Measurements from ENCODE around the gene NF1. TPM values are rescaled to one million over a fixed set of nuclear protein-coding genes. Genes with fewer than 3 reads are reported as not detected.
"Not testable (repeated sequence)": the region's sequence is repeated elsewhere in the genome, so short reads cannot be mapped to it uniquely, and the experiment has no call there.

NF1 gene
- total RNA-seq, 4 donors from 2014 or later, result 34.8 to 106 (median 59.2) TPM

- Histone ChIP-seq H3K36me3 (no peaks in the 10 kb centered on the region), H3K4me3 (peak overlapping the region in 1 of 4 donors; percentile 38), H3K4me1 (peaks cover 0 to 37% (median 9%) of the 10 kb centered on the region in 4 donors), H3K27me3 (no peaks in the 10 kb centered on the region), H3K27ac (peak overlapping the region; percentile 61 to 76 (median 68)), H3K9me3 (no peaks in the 10 kb centered on the region)
- no peak for DNase-seq
- WGBS, 2 donors (ENCODE audit: low coverage in 1 of 2), result 69% methylated on average over 2 of the region's 2 CpGs
- intact Hi-C loops (cut with DNase I; ENCODE audit: low total_unique reads) (no loop called here), in situ Hi-C loops (cut with MboI; ENCODE audit: low pct_ligation_motif_present in 1 of 4, low pct_unique_long_range_greater_than_20kb in 1 of 4, low sequenced_read_pairs in 3 of 4) (no loop called here)
- TF ChIP-seq POLR2A (IDR thresholded peaks at IDR 0.05), result no peak
- no peak for TF ChIP-seq POLR2AphosphoS5 (IDR thresholded peaks at IDR 0.05)
- no peak for TF ChIP-seq CTCF (IDR thresholded peaks at IDR 0.05)
- TF ChIP-seq EP300 (IDR thresholded peaks at IDR 0.05; ENCODE audit: low read depth), result no peak
Observed at GRCh38 chr17:31310260-31310659, 215.5 kb downstream of the NF1 start.

GRCh38 chr17:31310886-31311285, 216.1 kb downstream of the NF1 start:
- intact Hi-C loops (cut with DNase I; ENCODE audit: low total_unique reads), result no loop called here
- no peaks in the 10 kb centered on the region for H3K36me3 ChIP-seq
- H3K27ac ChIP-seq, result peak overlapping the region; percentile 61 to 76 (median 68)
- peaks cover 0 to 41% (median 9%) of the 10 kb centered on the region in 4 donors for H3K4me1 ChIP-seq
- peak overlapping the region in 1 of 4 donors; percentile 38 for H3K4me3 ChIP-seq
- no peaks in the 10 kb centered on the region for H3K9me3 ChIP-seq
- 65 to 66% methylated on average over 7 of the region's 7 CpGs for WGBS, 2 donors (ENCODE audit: low coverage in 1 of 2)
- TF ChIP-seq POLR2AphosphoS5 (IDR thresholded peaks at IDR 0.05) (no peak), CTCF (IDR thresholded peaks at IDR 0.05) (no peak), POLR2A (IDR thresholded peaks at IDR 0.05) (no peak), EP300 (IDR thresholded peaks at IDR 0.05; ENCODE audit: low read depth) (no peak)
- in situ Hi-C loops (cut with MboI; ENCODE audit: low pct_ligation_motif_present in 1 of 4, low pct_unique_long_range_greater_than_20kb in 1 of 4, low sequenced_read_pairs in 3 of 4), result no loop called here
- no peaks in the 10 kb centered on the region for H3K27me3 ChIP-seq
- DNase-seq, result peak; percentile 25

- intact Hi-C loops (cut with DNase I; ENCODE audit: low total_unique reads), result no loop called here
- Histone ChIP-seq H3K4me1 (peaks cover 0 to 47% (median 9%) of the 10 kb centered on the region in 4 donors), H3K36me3 (no peaks in the 10 kb centered on the region), H3K4me3 (peak overlapping the region in 3 of 4 donors; percentile 5 to 38 (median 15)), H3K27ac (peak overlapping the region; percentile 61 to 76 (median 68)), H3K9me3 (no peaks in the 10 kb centered on the region), H3K27me3 (no peaks in the 10 kb centered on the region)
- TF ChIP-seq EP300 (IDR thresholded peaks at IDR 0.05; ENCODE audit: low read depth), result no peak
- 69 to 72% methylated on average over 3 of the region's 3 CpGs for WGBS, 2 donors (ENCODE audit: low coverage in 1 of 2)
- DNase-seq, result no peak
- in situ Hi-C loops (cut with MboI; ENCODE audit: low pct_ligation_motif_present in 1 of 4, low pct_unique_long_range_greater_than_20kb in 1 of 4, low sequenced_read_pairs in 3 of 4), result no loop called here
Observed at GRCh38 chr17:31311526-31311925, 216.7 kb downstream of the NF1 start.

GRCh38 chr17:31312223-31312622, 217.4 kb downstream of the NF1 start:
- H3K27me3 ChIP-seq; in situ Hi-C loops (cut with MboI; ENCODE audit: low pct_ligation_motif_present in 1 of 4, low pct_unique_long_range_greater_than_20kb in 1 of 4, low sequenced_read_pairs in 3 of 4); H3K9me3 ChIP-seq; H3K36me3 ChIP-seq; intact Hi-C loops (cut with DNase I; ENCODE audit: low total_unique reads): not testable (repeated sequence)
- peak; percentile 24 for DNase-seq
- peaks cover 0 to 46% (median 9%) of the 10 kb centered on the region in 4 donors for H3K4me1 ChIP-seq
- WGBS, 2 donors (ENCODE audit: low coverage in 1 of 2), result 73% methylated on average over 4 to 7 of the region's 7 CpGs
- H3K27ac ChIP-seq, result peak overlapping the region; percentile 61 to 76 (median 68)
- peak overlapping the region in 3 of 4 donors; percentile 5 to 38 (median 15) for H3K4me3 ChIP-seq

- no peak for DNase-seq
- Histone ChIP-seq H3K4me1 (peaks cover 0 to 27% (median 2%) of the 10 kb centered on the region in 4 donors), H3K36me3 (no peaks in the 10 kb centered on the region), H3K9me3 (no peaks in the 10 kb centered on the region), H3K27ac (peak within 1 kb of the TSS; percentile 61 to 76 (median 68)), H3K4me3 (peak within 1 kb of the TSS in 3 of 4 donors; percentile 15 to 38 (median 16)), H3K27me3 (no peaks in the 10 kb centered on the region)
- WGBS, 2 donors (ENCODE audit: low coverage in 1 of 2), result 19 to 41% methylated on average over 3 of the region's 3 CpGs
- peak; percentile 35 for TF ChIP-seq POLR2A (IDR thresholded peaks at IDR 0.05)
- no peak for TF ChIP-seq EP300 (IDR thresholded peaks at IDR 0.05; ENCODE audit: low read depth)
- no peak for TF ChIP-seq CTCF (IDR thresholded peaks at IDR 0.05)
- peak in 2 of 3 donors; percentile 40 to 46 for TF ChIP-seq POLR2AphosphoS5 (IDR thresholded peaks at IDR 0.05)
- intact Hi-C loops (cut with DNase I; ENCODE audit: low total_unique reads) (no loop called here), in situ Hi-C loops (cut with MboI; ENCODE audit: low pct_ligation_motif_present in 1 of 4, low pct_unique_long_range_greater_than_20kb in 1 of 4, low sequenced_read_pairs in 3 of 4) (no loop called here)
Observed at GRCh38 chr17:31313982-31314781, 219.4 kb downstream of the NF1 start, which contains the start of gene EVI2B. TSS of gene EVI2B (minus strand) at chr17:31314054. CDS start at chr17:31305609, 8,445 bp downstream.
